Measurements from ENCODE around the gene CRB3. TPM values are rescaled to one million over a fixed set of nuclear protein-coding genes. Genes with fewer than 3 reads are reported as not detected.

CRB3 gene
- total and polyA plus RNA-seq, 9 of the 15 experiments (the other 6 are each of a cell fraction or from before 2014, with no cell fraction given), result 0.49 TPM; not detected in 8

GRCh38 chr19:6460099-6460884, 3.8 kb upstream of the CRB3 start (continued):
- no peak for TF ChIP-seq CHD7 (IDR thresholded peaks at IDR 0.05; ENCODE audit: low read depth, low read length)
- TF ChIP-seq CXXC5 (CRISPR knock-in tag; IDR thresholded peaks at IDR 0.05), result peak; percentile 75
- TF ChIP-seq RFX5 (IDR thresholded peaks at IDR 0.05; ENCODE audit: low read depth, low read length), result no peak
- no peak for TF ChIP-seq RUNX1 (IDR thresholded peaks at IDR 0.05; ENCODE audit: low read depth)
- TF ChIP-seq PHB2 (IDR thresholded peaks at IDR 0.05; ENCODE audit: low read depth), result no peak
- no peak for TF ChIP-seq HDGF (IDR thresholded peaks at IDR 0.05)
- TF ChIP-seq GATAD2A (IDR thresholded peaks at IDR 0.05), result peak; percentile 85; the same call in 1 of the 2 replicates
- no peak for TF ChIP-seq FUS (optimal IDR thresholded peaks at IDR 0.05; ENCODE audit: low read depth, low read length)
- no peak for TF ChIP-seq MCM3 (IDR thresholded peaks at IDR 0.05)
- TF ChIP-seq NR2C1 (IDR thresholded peaks at IDR 0.05), result no peak
- no peak for TF ChIP-seq NR2C1 (tag; IDR thresholded peaks at IDR 0.05)
- no peak; a peak in 1 of 4 replicates for TF ChIP-seq FOXK2 (conservative IDR thresholded peaks at IDR 0.05 in 1 of 2, IDR thresholded peaks at IDR 0.05 in 1 of 2; ENCODE audit: low read depth in 2 of 2)
- 0 out of 2 replicates have a peak, but pooled peaks have one; percentile 22 for TF ChIP-seq LARP7 (IDR thresholded peaks at IDR 0.05)
- TF ChIP-seq ZNF175 (CRISPR knock-in tag; IDR thresholded peaks at IDR 0.05; ENCODE audit: low read depth), result no peak
- TF ChIP-seq NCOA4 (IDR thresholded peaks at IDR 0.05; ENCODE audit: partially characterized antibody), result no peak
- TF ChIP-seq KLF6 (CRISPR knock-in tag; IDR thresholded peaks at IDR 0.05; ENCODE audit: borderline replicate concordance), result no peak
- TF ChIP-seq USF2 (CRISPR knock-in tag; IDR thresholded peaks at IDR 0.05), result no peak
- TF ChIP-seq SAFB (IDR thresholded peaks at IDR 0.05; ENCODE audit: borderline replicate concordance, low read depth, low read length), result peak; percentile 19; the same call in 1 of the 2 replicates
- no peak for TF ChIP-seq ZNF3 (CRISPR knock-in tag; IDR thresholded peaks at IDR 0.05)

Measured in K562 (cell line).